ENCODE results near the gene ZBTB22.

GRCh38 chr6:33288921-33289783 is 28.4 kb downstream of the ZBTB22 start, which contains the start of the genes PFDN6 and WDR46:
- TF ChIP-seq CTCF (IDR thresholded peaks at IDR 0.05) (no peak), POLR2A (IDR thresholded peaks at IDR 0.05) (no peak)
